Keratinocyte (primary cell): ENCODE measurements around the gene TNFAIP8L2. TPM values are rescaled to one million over a fixed set of nuclear protein-coding genes. Genes with fewer than 3 reads are reported as not detected.

Source experiments
- DNase-seq: peaks from one replicate; pipeline ENCODE4 v3.0.0-alpha.2; 2011; ENCODE audit warnings: low read depth, missing footprints, low spot score
- FAIRE-seq: peaks from 2 replicates; lab custom pipeline; 2011; peaks lifted over from hg19 to GRCh38; lab: Jason Lieb, UNC
- H2AFZ ChIP-seq: 2 replicates; pipeline ENCODE4 v1.6.0; 2012; ENCODE audit warnings: low read length, control low read depth, inconsistent platforms; ENCODE audit not compliant: control insufficient read depth
- H3K27ac ChIP-seq: 2 replicates; pipeline ENCODE4 v1.5.1; 2011; ENCODE audit warnings: low read length; ENCODE audit not compliant: control insufficient read depth, insufficient read depth
- H3K27me3 ChIP-seq: 3 replicates; pipeline ENCODE4 v1.6.0; 2011; ENCODE audit warnings: low read length; ENCODE audit not compliant: control insufficient read depth, insufficient read depth; ENCODE audit errors: extremely low read depth
- H3K36me3 ChIP-seq, 2 experiments: 2 replicates in 1 of 2; 3 replicates in 1 of 2; pipeline ENCODE4 v1.5.1; 2011; ENCODE audit warnings: low read length in 2 of 2, mild to moderate bottlenecking in 1 of 2; ENCODE audit not compliant: control insufficient read depth in 2 of 2, insufficient read depth in 2 of 2; ENCODE audit errors: extremely low read depth in 1 of 2
- H3K4me1 ChIP-seq: 3 replicates; pipeline ENCODE4 v1.5.1; 2011; ENCODE audit warnings: low read length; ENCODE audit not compliant: control insufficient read depth, insufficient read depth; ENCODE audit errors: extremely low read depth
- H3K4me2 ChIP-seq: 3 replicates; pipeline ENCODE4 v1.6.0; 2011; ENCODE audit warnings: low read depth, low read length; ENCODE audit not compliant: control insufficient read depth, insufficient read depth; ENCODE audit errors: extremely low read depth
- H3K4me3 ChIP-seq, 3 experiments: fragments of 200-600 bp in 1 of 3; sonication (generic) in 1 of 3; 2 replicates in 2 of 3; 3 replicates in 1 of 3; pipeline ENCODE4 v1.5.1; 2011 to 2016; ENCODE audit warnings: low read length in 3 of 3, mild to moderate bottlenecking in 3 of 3, control low read depth in 2 of 3, inconsistent platforms in 1 of 3, low read depth in 1 of 3, mixed read lengths in 1 of 3, mixed run types in 1 of 3, moderate library complexity in 1 of 3; ENCODE audit not compliant: control insufficient read depth in 2 of 3, insufficient read depth in 2 of 3; ENCODE audit errors: extremely low read depth in 1 of 3
- H3K79me2 ChIP-seq: 2 replicates; pipeline ENCODE4 v1.6.0; 2012; ENCODE audit warnings: low read length; ENCODE audit not compliant: control insufficient read depth, insufficient read depth
- H3K9ac ChIP-seq: 3 replicates; pipeline ENCODE4 v1.6.0; 2011; ENCODE audit warnings: low read length; ENCODE audit not compliant: control insufficient read depth, insufficient read depth; ENCODE audit errors: extremely low read depth
- H3K9me1 ChIP-seq: 3 replicates; pipeline ENCODE4 v1.6.0; 2011; ENCODE audit warnings: low read length; ENCODE audit not compliant: control insufficient read depth, insufficient read depth; ENCODE audit errors: extremely low read depth
- H3K9me3 ChIP-seq: 2 replicates; pipeline ENCODE4 v1.5.1; 2012; ENCODE audit warnings: low read depth, low read length; ENCODE audit not compliant: control insufficient read depth
- H4K20me1 ChIP-seq: 3 replicates; pipeline ENCODE4 v1.6.0; 2011; ENCODE audit warnings: low read length; ENCODE audit not compliant: control insufficient read depth, insufficient read depth; ENCODE audit errors: extremely low read depth
- EZH2 ChIP-seq: IDR thresholded peaks from one replicate; pipeline ENCODE4 v1.6.1; 2012; ENCODE audit warnings: inconsistent platforms, mild to moderate bottlenecking, low read length, moderate library complexity
- dilution Hi-C: fragments of 300-500 bp; cut with MboI; formaldehyde crosslinking; loops from one replicate; pipeline ENCODE4 v1.7.0; 2020; ENCODE audit warnings: low sequenced_read_pairs; ENCODE audit not compliant: extremely low pct_ligation_motif_present
- polyA minus RNA-seq, 3 experiments: library from RNA; depleted of rRNA, polyadenylated mRNA; stranded (reverse); fragments of >200 nt; gene quantifications; 1 replicate in 1 of 3; 2 replicates in 1 of 3; 3 replicates in 1 of 3; pipeline ENCODE4 v1.2.3, GENCODE V29; 2011
- polyA plus RNA-seq, 5 experiments: library from polyadenylated mRNA; depleted of rRNA in 3 of 5; stranded (reverse) in 3 of 5; stranded (forward) in 1 of 5; unstranded in 1 of 5; fragments of >200 nt; gene quantifications; 1 replicate in 1 of 5; 2 replicates in 3 of 5; 3 replicates in 1 of 5; pipeline versions ENCODE4 v1.2.1 to v1.2.3, GENCODE V29; 2011 to 2012; ENCODE audit warnings: missing spikeins in 2 of 5, low read depth in 1 of 5, low replicate concordance in 1 of 5
- TF ChIP-seq, protein P1 (sequence below), 3 experiments: IDR thresholded peaks in 1 of 3; conservative IDR thresholded peaks in 1 of 3; optimal IDR thresholded peaks in 1 of 3; 2 replicates in 2 of 3; 3 replicates in 1 of 3; pipeline versions ENCODE3 to v1.5.1; 2011; ENCODE audit warnings: low read length in 3 of 3, mild to moderate bottlenecking in 3 of 3, moderate library complexity in 2 of 3, control low read depth in 1 of 3, inconsistent platforms in 1 of 3; ENCODE audit not compliant: insufficient read depth in 2 of 3; ENCODE audit errors: extremely low read depth in 1 of 3

TNFAIP8L2 gene
- polyA plus RNA-seq = not detected in 3 replicates
- not detected for polyA plus RNA-seq (2011; ENCODE audit: low read depth)
- polyA plus RNA-seq (2011; cell fraction: cytosol; rRNA removed) = not detected in 2 replicates
- 0.32 TPM in 1 of 2 replicates, not detected in the other for polyA plus RNA-seq (2011; cell fraction: nucleus; rRNA removed)
- polyA plus RNA-seq (2012; ENCODE audit: low replicate concordance) = 0.23 TPM in 1 of 2 replicates, not detected in the other
- polyA minus RNA-seq = not detected in 3 replicates
- not detected for polyA minus RNA-seq (2011; cell fraction: cytosol; rRNA and poly(A)+ RNA removed)
- not detected in 2 replicates for polyA minus RNA-seq (2011; cell fraction: nucleus; rRNA and poly(A)+ RNA removed)

- TF ChIP-seq EZH2 = no peak
- TF ChIP-seq, protein P1, sequence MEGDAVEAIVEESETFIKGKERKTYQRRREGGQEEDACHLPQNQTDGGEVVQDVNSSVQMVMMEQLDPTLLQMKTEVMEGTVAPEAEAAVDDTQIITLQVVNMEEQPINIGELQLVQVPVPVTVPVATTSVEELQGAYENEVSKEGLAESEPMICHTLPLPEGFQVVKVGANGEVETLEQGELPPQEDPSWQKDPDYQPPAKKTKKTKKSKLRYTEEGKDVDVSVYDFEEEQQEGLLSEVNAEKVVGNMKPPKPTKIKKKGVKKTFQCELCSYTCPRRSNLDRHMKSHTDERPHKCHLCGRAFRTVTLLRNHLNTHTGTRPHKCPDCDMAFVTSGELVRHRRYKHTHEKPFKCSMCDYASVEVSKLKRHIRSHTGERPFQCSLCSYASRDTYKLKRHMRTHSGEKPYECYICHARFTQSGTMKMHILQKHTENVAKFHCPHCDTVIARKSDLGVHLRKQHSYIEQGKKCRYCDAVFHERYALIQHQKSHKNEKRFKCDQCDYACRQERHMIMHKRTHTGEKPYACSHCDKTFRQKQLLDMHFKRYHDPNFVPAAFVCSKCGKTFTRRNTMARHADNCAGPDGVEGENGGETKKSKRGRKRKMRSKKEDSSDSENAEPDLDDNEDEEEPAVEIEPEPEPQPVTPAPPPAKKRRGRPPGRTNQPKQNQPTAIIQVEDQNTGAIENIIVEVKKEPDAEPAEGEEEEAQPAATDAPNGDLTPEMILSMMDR (optimal IDR thresholded peaks at IDR 0.05 in 1 of 3, IDR thresholded peaks at IDR 0.05 in 1 of 3, conservative IDR thresholded peaks at IDR 0.05 in 1 of 3; ENCODE audit: extremely low read depth in 1 of 3, insufficient read depth in 2 of 3, low read length in 3 of 3) = no peak
- no peak within 1 kb of the TSS for H3K4me2 ChIP-seq
- no peak for FAIRE-seq
- no peak for DNase-seq
- H4K20me1 ChIP-seq = no peaks in the 10 kb centered on the region
- H3K79me2 ChIP-seq = no peaks in the 10 kb centered on the region
- no peak within 1 kb of the TSS for H3K4me3 ChIP-seq
- dilution Hi-C loops = no loop called here
- H2AFZ ChIP-seq = no peak within 1 kb of the TSS
- H3K27me3 ChIP-seq = no peaks in the 10 kb centered on the region
- no peaks in the 10 kb centered on the region for H3K9me1 ChIP-seq
- no peak within 1 kb of the TSS for H3K9ac ChIP-seq
- H3K9me3 ChIP-seq = no peaks in the 10 kb centered on the region
- peaks cover 10 to 19% of the 10 kb centered on the region in 2 experiments for H3K36me3 ChIP-seq
- no peak within 1 kb of the TSS for H3K27ac ChIP-seq
- H3K4me1 ChIP-seq = peaks cover 3% of the 10 kb centered on the region
Measured at GRCh38 chr1:151156515-151156819, at the start of gene TNFAIP8L2. TSS of gene TNFAIP8L2 (plus strand) at chr1:151156649. CDS start at chr1:151158698, 2,049 bp downstream.

DNA sequence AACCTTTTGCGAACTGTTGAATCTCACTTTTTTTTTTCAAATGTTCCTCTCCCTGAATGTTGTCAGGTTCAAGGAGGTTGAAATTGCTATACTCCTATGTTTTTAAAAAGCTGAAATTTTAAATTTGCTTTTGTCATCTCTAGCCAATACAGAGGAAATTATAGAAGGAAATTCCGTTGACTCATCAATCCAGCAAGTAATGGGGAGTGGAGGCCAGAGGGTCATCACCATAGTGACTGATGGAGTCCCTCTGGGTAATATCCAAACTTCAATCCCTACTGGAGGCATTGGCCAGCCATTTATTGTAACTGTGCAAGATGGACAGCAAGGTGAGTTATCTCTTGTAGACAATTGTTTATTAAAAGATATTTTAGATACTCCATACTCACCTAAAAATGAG, 49.6 kb upstream of the TNFAIP8L2 start:
- Histone ChIP-seq H3K27ac (no peak overlapping the region), H3K9me1 (no peaks in the 10 kb centered on the region), H3K4me3 (no peak overlapping the region), H2AFZ (no peak overlapping the region), H3K9me3 (no peaks in the 10 kb centered on the region), H3K4me2 (no peak overlapping the region), H3K79me2 (no peaks in the 10 kb centered on the region), H3K36me3 (no peaks in the 10 kb centered on the region), H3K27me3 (no peaks in the 10 kb centered on the region), H4K20me1 (no peaks in the 10 kb centered on the region), H3K9ac (no peak overlapping the region), H3K4me1 (no peaks in the 10 kb centered on the region)
- DNase-seq (no peak), FAIRE-seq (peak; percentile 5)
- no peak for TF ChIP-seq EZH2
- TF ChIP-seq, protein P1 (optimal IDR thresholded peaks at IDR 0.05 in 1 of 3, IDR thresholded peaks at IDR 0.05 in 1 of 3, conservative IDR thresholded peaks at IDR 0.05 in 1 of 3; ENCODE audit: extremely low read depth in 1 of 3, insufficient read depth in 2 of 3, low read length in 3 of 3) = no peak
- dilution Hi-C loops = no loop called here
